Parathyroid adenoma (tissue), 2 donors: Measurements from ENCODE around the gene RNF121.

ENCODE experiments used
- H2AFZ ChIP-seq: fragments of 300-600 bp; sonication (generic); one replicate; pipeline ENCODE4 v1.7.0; 2017; ENCODE audit warnings: antibody characterized with exemption, mild to moderate bottlenecking
- H3K27ac ChIP-seq: fragments of 300-600 bp; sonication (generic); one replicate; pipeline ENCODE4 v1.7.0; 2017
- H3K27me3 ChIP-seq: fragments of 300-600 bp; sonication (generic); one replicate; pipeline ENCODE4 v1.7.0; 2017; ENCODE audit warnings: low read length; ENCODE audit not compliant: control insufficient read depth, insufficient read depth
- H3K36me3 ChIP-seq: fragments of 300-600 bp; sonication (generic); one replicate; pipeline ENCODE4 v1.7.0; 2017; ENCODE audit warnings: low read length; ENCODE audit not compliant: control insufficient read depth, insufficient read depth
- H3K4me1 ChIP-seq: fragments of 300-600 bp; sonication (generic); one replicate; pipeline ENCODE4 v1.7.0; 2017; ENCODE audit warnings: control low read depth
- H3K4me2 ChIP-seq: fragments of 300-600 bp; sonication (generic); one replicate; pipeline ENCODE4 v1.7.0; 2017; ENCODE audit warnings: low read length
- H3K4me3 ChIP-seq: fragments of 300-600 bp; sonication (generic); one replicate; pipeline ENCODE4 v1.7.0; 2017; ENCODE audit warnings: low read depth, low read length
- H3K79me2 ChIP-seq: fragments of 300-600 bp; sonication (generic); one replicate; pipeline ENCODE4 v1.7.0; 2017; ENCODE audit warnings: control low read depth
- H3K9ac ChIP-seq: fragments of 300-600 bp; sonication (generic); one replicate; pipeline ENCODE4 v1.7.0; 2017; ENCODE audit warnings: mild to moderate bottlenecking
- H3K9me3 ChIP-seq: fragments of 300-600 bp; sonication (generic); one replicate; pipeline ENCODE4 v1.7.0; 2017; ENCODE audit warnings: low read length; ENCODE audit not compliant: control insufficient read depth
- TF ChIP-seq, protein P1 (sequence below): fragments of 300-600 bp; sonication (generic); IDR thresholded peaks from one replicate; pipeline ENCODE4 v1.7.0; 2017; ENCODE audit warnings: antibody characterized with exemption, mild to moderate bottlenecking
- donor health status: primary hyperparathyroidism.

Gene RNF121

DNA sequence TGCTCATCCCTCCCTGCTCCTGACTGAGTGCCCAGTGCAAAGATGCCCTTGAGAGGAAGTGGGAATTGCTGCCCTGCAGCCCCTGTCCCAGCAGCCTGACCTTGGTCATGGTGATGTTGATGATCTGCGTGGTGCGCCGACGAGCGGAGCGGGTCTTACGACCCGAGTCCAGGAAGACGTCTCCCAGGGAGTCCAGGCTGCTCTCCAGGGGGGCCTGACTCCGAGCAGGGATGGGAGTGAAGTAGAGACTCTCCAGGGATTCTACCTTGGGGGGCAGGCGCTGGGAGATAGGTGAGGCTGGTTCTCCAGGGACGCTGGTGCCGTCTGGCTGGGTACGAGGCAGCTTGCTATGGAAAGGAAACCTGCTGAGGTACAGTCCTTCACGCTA lies 78.2 kb downstream of the RNF121 start:
- H3K27ac ChIP-seq, result no peak overlapping the region
- H2AFZ ChIP-seq, result no peak overlapping the region
- H3K4me2 ChIP-seq, result no peak overlapping the region
- peaks cover 10% of the 10 kb centered on the region for H3K4me1 ChIP-seq
- no peaks in the 10 kb centered on the region for H3K36me3 ChIP-seq
- no peaks in the 10 kb centered on the region for H3K9me3 ChIP-seq
- H3K27me3 ChIP-seq, result no peaks in the 10 kb centered on the region
- TF ChIP-seq, protein P1, sequence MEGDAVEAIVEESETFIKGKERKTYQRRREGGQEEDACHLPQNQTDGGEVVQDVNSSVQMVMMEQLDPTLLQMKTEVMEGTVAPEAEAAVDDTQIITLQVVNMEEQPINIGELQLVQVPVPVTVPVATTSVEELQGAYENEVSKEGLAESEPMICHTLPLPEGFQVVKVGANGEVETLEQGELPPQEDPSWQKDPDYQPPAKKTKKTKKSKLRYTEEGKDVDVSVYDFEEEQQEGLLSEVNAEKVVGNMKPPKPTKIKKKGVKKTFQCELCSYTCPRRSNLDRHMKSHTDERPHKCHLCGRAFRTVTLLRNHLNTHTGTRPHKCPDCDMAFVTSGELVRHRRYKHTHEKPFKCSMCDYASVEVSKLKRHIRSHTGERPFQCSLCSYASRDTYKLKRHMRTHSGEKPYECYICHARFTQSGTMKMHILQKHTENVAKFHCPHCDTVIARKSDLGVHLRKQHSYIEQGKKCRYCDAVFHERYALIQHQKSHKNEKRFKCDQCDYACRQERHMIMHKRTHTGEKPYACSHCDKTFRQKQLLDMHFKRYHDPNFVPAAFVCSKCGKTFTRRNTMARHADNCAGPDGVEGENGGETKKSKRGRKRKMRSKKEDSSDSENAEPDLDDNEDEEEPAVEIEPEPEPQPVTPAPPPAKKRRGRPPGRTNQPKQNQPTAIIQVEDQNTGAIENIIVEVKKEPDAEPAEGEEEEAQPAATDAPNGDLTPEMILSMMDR, result no peak
- H3K79me2 ChIP-seq, result peaks cover 6% of the 10 kb centered on the region
- no peak overlapping the region for H3K9ac ChIP-seq
- H3K4me3 ChIP-seq, result no peak overlapping the region

DNA sequence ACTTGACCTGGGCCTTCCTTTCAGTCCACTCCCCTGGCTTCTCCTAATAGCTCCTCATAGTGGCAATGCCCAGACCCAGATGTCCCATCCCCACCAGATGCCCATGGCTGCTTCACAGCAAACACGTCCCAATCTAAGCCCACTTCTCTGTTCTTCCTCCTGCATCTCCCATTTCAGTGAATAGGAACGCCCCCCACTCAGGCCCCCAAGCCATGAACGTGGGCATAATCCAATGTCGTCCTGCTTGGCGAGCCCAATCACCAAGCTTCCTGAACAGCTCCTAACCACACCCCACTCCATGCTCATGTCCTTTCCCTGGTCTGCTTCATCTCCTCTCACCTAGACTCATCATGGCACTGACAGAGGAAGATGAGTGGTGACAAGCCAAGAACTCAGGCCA lies 78.7 kb downstream of the RNF121 start:
- H3K4me1 ChIP-seq, result peaks cover 10% of the 10 kb centered on the region
- no peaks in the 10 kb centered on the region for H3K36me3 ChIP-seq
- H3K27me3 ChIP-seq, result no peaks in the 10 kb centered on the region
- no peak overlapping the region for H3K4me2 ChIP-seq
- no peak overlapping the region for H2AFZ ChIP-seq
- H3K79me2 ChIP-seq, result peaks cover 6% of the 10 kb centered on the region
- H3K9ac ChIP-seq, result no peak overlapping the region
- H3K27ac ChIP-seq, result no peak overlapping the region
- TF ChIP-seq, protein P1, result no peak
- no peak overlapping the region for H3K4me3 ChIP-seq
- no peaks in the 10 kb centered on the region for H3K9me3 ChIP-seq

DNA sequence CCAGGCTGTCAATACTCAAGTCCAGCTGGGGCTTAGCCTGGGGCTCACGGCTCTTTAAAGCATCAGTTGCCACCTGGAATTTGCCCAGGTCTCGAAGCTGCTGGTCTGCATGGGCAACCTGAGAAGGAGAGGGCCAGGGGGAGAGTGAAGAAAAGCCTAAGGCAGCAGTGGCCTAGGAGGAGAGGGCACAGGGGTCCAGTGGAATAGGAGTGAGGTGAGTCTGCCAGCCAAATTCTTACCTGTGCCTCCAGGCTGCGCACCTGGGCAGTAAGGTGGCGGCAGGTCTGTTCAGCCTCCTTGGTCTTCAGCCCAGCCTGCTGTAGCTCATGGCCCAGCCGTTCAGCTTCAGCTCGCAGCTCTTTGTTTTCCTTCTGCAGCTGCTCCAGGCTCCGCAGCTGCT lies 79.9 kb downstream of the RNF121 start:
- Histone ChIP-seq H3K9ac (no peak overlapping the region), H3K4me3 (no peak overlapping the region), H3K79me2 (peaks cover 6% of the 10 kb centered on the region), H3K4me2 (no peak overlapping the region), H3K9me3 (no peaks in the 10 kb centered on the region), H2AFZ (no peak overlapping the region), H3K4me1 (peaks cover 20% of the 10 kb centered on the region), H3K27ac (no peak overlapping the region), H3K36me3 (no peaks in the 10 kb centered on the region), H3K27me3 (no peaks in the 10 kb centered on the region)
- TF ChIP-seq, protein P1, result no peak

DNA sequence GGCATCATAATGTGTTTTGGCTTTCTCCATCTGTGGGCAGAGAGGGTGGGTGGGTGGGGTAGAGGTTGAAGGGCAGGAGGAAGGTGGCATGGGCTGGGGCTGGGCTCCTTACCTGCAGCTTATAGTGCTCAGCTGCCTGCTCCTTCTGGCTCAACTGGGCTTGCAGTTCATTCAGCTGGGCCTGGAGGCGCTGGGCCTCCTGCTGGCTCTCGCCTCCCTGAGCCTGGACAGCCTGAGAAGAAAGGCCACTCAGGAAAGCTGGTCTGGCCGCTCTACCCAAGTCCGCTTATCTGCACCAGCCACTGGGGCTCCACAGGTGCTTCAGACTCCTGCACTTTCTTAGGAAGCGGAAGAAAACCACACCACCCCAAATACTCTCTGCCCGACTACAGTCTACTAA lies 80.3 kb downstream of the RNF121 start:
- Histone ChIP-seq H3K27ac (no peak overlapping the region), H3K4me2 (no peak overlapping the region), H3K27me3 (no peaks in the 10 kb centered on the region), H2AFZ (no peak overlapping the region), H3K9me3 (no peaks in the 10 kb centered on the region), H3K9ac (no peak overlapping the region), H3K36me3 (no peaks in the 10 kb centered on the region), H3K4me1 (peaks cover 24% of the 10 kb centered on the region), H3K79me2 (peaks cover 6% of the 10 kb centered on the region), H3K4me3 (no peak overlapping the region)
- TF ChIP-seq, protein P1, result no peak

DNA sequence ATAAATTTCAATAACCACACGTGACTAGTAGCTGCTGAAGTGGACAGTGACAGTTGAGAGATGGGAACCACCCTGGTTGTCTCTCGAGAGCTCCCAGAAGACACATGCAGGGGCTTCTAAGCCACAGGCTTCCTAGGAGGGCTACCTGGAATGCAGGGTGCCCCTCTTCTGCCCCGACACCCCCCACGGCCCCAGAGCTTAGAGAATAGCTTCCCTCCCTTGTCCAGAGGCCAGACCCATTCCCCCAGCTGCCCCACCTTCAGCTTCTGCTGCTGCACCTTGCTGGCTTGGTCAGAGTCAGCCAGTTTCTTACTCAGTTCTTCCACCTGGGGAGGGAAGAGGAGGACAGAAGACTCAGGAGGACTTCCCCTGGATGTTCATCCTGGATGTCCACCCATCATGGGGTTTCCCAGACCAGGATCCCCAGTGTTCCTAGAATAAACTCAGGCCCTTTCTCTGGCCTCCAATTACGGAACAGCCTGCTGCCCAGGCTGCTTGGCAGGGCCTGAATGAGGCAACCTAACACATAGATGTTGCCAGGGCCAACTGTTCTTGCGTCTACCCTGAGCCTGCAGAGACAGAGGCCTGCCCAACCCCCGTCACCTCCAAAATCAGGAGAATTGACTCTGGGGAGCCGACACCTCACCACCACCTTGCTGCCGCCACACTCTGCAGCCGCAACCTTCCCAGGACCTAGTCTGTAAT lies 81.8 kb downstream of the RNF121 start:
- Histone ChIP-seq H3K4me1 (peaks cover 33% of the 10 kb centered on the region), H3K27me3 (no peaks in the 10 kb centered on the region), H3K9me3 (no peaks in the 10 kb centered on the region), H3K4me3 (no peak overlapping the region), H2AFZ (no peak overlapping the region), H3K79me2 (peaks cover 6% of the 10 kb centered on the region), H3K36me3 (no peaks in the 10 kb centered on the region), H3K4me2 (no peak overlapping the region), H3K27ac (no peak overlapping the region), H3K9ac (no peak overlapping the region)
- TF ChIP-seq, protein P1, result no peak
